H9 (cell line): ENCODE results near the gene PTGDR2. TPM values are rescaled to one million over a fixed set of nuclear protein-coding genes. Genes with fewer than 3 reads are reported as not detected.

ENCODE experiments used
- DNase-seq: peaks from one replicate; pipeline ENCODE4 v3.0.0-alpha.2; 2017
- H2AFZ ChIP-seq: one replicate; pipeline ENCODE4 v1.6.1; 2013; ENCODE audit warnings: mild to moderate bottlenecking, low read length, control low read depth, moderate library complexity
- H2AK5ac ChIP-seq: 2 replicates; pipeline ENCODE4 v1.6.1; 2013; ENCODE audit warnings: low read length, control low read depth, mixed read lengths; ENCODE audit not compliant: insufficient read length
- H2BK120ac ChIP-seq: one replicate; pipeline ENCODE4 v1.6.1; 2013; ENCODE audit warnings: low read depth, mild to moderate bottlenecking, low read length, control low read depth, inconsistent platforms; ENCODE audit not compliant: poor library complexity, severe bottlenecking
- H2BK12ac ChIP-seq: 2 replicates; pipeline ENCODE4 v1.6.1; 2013; ENCODE audit warnings: low read length, control low read depth, mixed read lengths, low read depth; ENCODE audit not compliant: insufficient read length
- H2BK15ac ChIP-seq: 2 replicates; pipeline ENCODE4 v1.6.1; 2013; ENCODE audit warnings: low read depth, low read length, control low read depth
- H2BK20ac ChIP-seq: one replicate; pipeline ENCODE4 v1.6.1; 2013; ENCODE audit warnings: low read depth, mild to moderate bottlenecking, low read length, control low read depth, inconsistent platforms; ENCODE audit not compliant: poor library complexity, severe bottlenecking
- H2BK5ac ChIP-seq: 2 replicates; pipeline ENCODE4 v1.6.1; 2013; ENCODE audit warnings: low read length, control low read depth, mixed read lengths; ENCODE audit not compliant: insufficient read length
- H3K14ac ChIP-seq: 2 replicates; pipeline ENCODE4 v1.6.1; 2013; ENCODE audit warnings: low read length, control low read depth; ENCODE audit not compliant: insufficient read depth
- H3K18ac ChIP-seq: 2 replicates; pipeline ENCODE4 v1.6.1; 2013; ENCODE audit warnings: low read depth, mild to moderate bottlenecking, mixed read lengths, low read length, control low read depth; ENCODE audit not compliant: insufficient read length
- H3K23ac ChIP-seq: 2 replicates; pipeline ENCODE4 v1.6.1; 2013; ENCODE audit warnings: low read length, control low read depth, mixed read lengths, low read depth; ENCODE audit not compliant: insufficient read length
- H3K23me2 ChIP-seq: 2 replicates; pipeline ENCODE4 v1.6.1; 2013; ENCODE audit warnings: low read depth, mild to moderate bottlenecking, mixed read lengths, low read length, control low read depth; ENCODE audit not compliant: insufficient read length, poor library complexity, severe bottlenecking
- H3K27ac ChIP-seq: 2 replicates; pipeline ENCODE4 v1.5.1; 2013; ENCODE audit warnings: low read length, control low read depth, mixed read lengths, low read depth; ENCODE audit not compliant: insufficient read length
- H3K27me3 ChIP-seq: 2 replicates; pipeline ENCODE4 v1.6.1; 2013; ENCODE audit warnings: low read length, control low read depth, inconsistent platforms; ENCODE audit not compliant: insufficient read depth
- H3K4ac ChIP-seq: 2 replicates; pipeline ENCODE4 v1.6.1; 2013; ENCODE audit warnings: low read depth, mild to moderate bottlenecking, control low read depth, inconsistent platforms, low read length, moderate library complexity
- H3K4me1 ChIP-seq: 2 replicates; pipeline ENCODE4 v1.6.1; 2013; ENCODE audit warnings: low read length, control low read depth, inconsistent platforms; ENCODE audit not compliant: insufficient read depth
- H3K4me2 ChIP-seq: 2 replicates; pipeline ENCODE4 v1.6.1; 2013; ENCODE audit warnings: low read length, control low read depth, mixed read lengths; ENCODE audit not compliant: insufficient read length, insufficient read depth
- H3K56ac ChIP-seq: 2 replicates; pipeline ENCODE4 v1.6.1; 2013; ENCODE audit warnings: low read depth, mild to moderate bottlenecking, mixed read lengths, low read length, control low read depth; ENCODE audit not compliant: insufficient read length
- H3K79me1 ChIP-seq: 2 replicates; pipeline ENCODE4 v1.6.1; 2013; ENCODE audit warnings: low read depth, mild to moderate bottlenecking, moderate library complexity, low read length, control low read depth, inconsistent platforms; ENCODE audit not compliant: insufficient read depth, poor library complexity, severe bottlenecking
- H3K79me2 ChIP-seq: 2 replicates; pipeline ENCODE4 v1.6.1; 2013; ENCODE audit warnings: low read length, control low read depth, inconsistent platforms; ENCODE audit not compliant: insufficient read depth
- H3K9ac ChIP-seq: 2 replicates; pipeline ENCODE4 v1.6.1; 2013; ENCODE audit warnings: low read length, control low read depth, mixed read lengths; ENCODE audit not compliant: insufficient read length; ENCODE audit errors: extremely low read depth
- H3K9me3 ChIP-seq: one replicate; pipeline ENCODE4 v1.6.1; 2013; ENCODE audit warnings: low read depth, low read length, inconsistent platforms; ENCODE audit not compliant: control insufficient read depth
- H3T11ph ChIP-seq: one replicate; pipeline ENCODE4 v1.6.1; 2013; ENCODE audit warnings: mild to moderate bottlenecking, low read length, control low read depth, inconsistent platforms
- H4K20me1 ChIP-seq: one replicate; pipeline ENCODE4 v1.6.1; 2013; ENCODE audit not compliant: control insufficient read depth, insufficient read length, insufficient read depth
- H4K5ac ChIP-seq: 2 replicates; pipeline ENCODE4 v1.6.1; 2013; ENCODE audit warnings: low read depth, mild to moderate bottlenecking, mixed read lengths, low read length, control low read depth; ENCODE audit not compliant: insufficient read length
- H4K8ac ChIP-seq: replicated peaks from 2 replicates; pipeline ENCODE4 v1.6.1; 2013; ENCODE audit warnings: low read length, control low read depth, mixed read lengths, low read depth; ENCODE audit not compliant: insufficient read length
- H4K91ac ChIP-seq: 2 replicates; pipeline ENCODE4 v1.6.1; 2013; ENCODE audit warnings: low read depth, mild to moderate bottlenecking, moderate library complexity, mixed read lengths, low read length, control low read depth; ENCODE audit not compliant: insufficient read length
- H3K27ac Mint-ChIP-seq, 3 experiments: 2 replicates in 2 of 3; 3 replicates in 1 of 3; pipeline ENCODE4 v1.8.0; 2020 to 2021; ENCODE audit warnings: mixed read lengths in 3 of 3, mild to moderate bottlenecking in 1 of 3, moderate library complexity in 1 of 3
- H3K27me3 Mint-ChIP-seq: 2 replicates; pipeline ENCODE4 v1.8.0; 2021; ENCODE audit warnings: low read depth, mild to moderate bottlenecking, moderate library complexity, mixed read lengths
- H3K36me3 Mint-ChIP-seq, 3 experiments: 2 replicates in 2 of 3; 3 replicates in 1 of 3; pipeline ENCODE4 v1.8.0; 2020 to 2021; ENCODE audit warnings: low read depth in 3 of 3, mixed read lengths in 3 of 3; ENCODE audit not compliant: insufficient read depth in 1 of 3
- H3K4me1 Mint-ChIP-seq, 2 experiments: 2 replicates each; pipeline ENCODE4 v1.8.0; 2020; ENCODE audit warnings: mixed read lengths in 2 of 2
- H3K4me3 Mint-ChIP-seq, 2 experiments: 2 replicates in 1 of 2; 3 replicates in 1 of 2; pipeline ENCODE4 v1.8.0; 2020 to 2021; ENCODE audit warnings: mild to moderate bottlenecking in 2 of 2, mixed read lengths in 2 of 2, moderate library complexity in 1 of 2
- H3K9me3 Mint-ChIP-seq, 2 experiments: 2 replicates in 1 of 2; 3 replicates in 1 of 2; pipeline ENCODE4 v1.8.0; 2020; ENCODE audit warnings: mild to moderate bottlenecking in 2 of 2, mixed read lengths in 2 of 2, moderate library complexity in 1 of 2
- WGBS: extraction: QIAGEN DNeasy Blood & Tissue Kit; methylation state at CpG from one replicate; pipeline ENCODE4 v1.1.7; 2013; ENCODE audit warnings: missing lambda C conversion rate, low lambda C conversion rate, mixed read lengths; ENCODE audit not compliant: insufficient read length; ENCODE audit errors: extremely low coverage; 5-methylcytosine and 5-hydroxymethylcytosine counted together
- total RNA-seq: library from RNA; stranded (reverse); gene quantifications from 2 replicates; pipeline ENCODE4 v1.2.1, GENCODE V29; 2021
- TF ChIP-seq, protein P1 (sequence below): fragments of 200-600 bp; sonication (generic); conservative IDR thresholded peaks from 3 replicates; pipeline ENCODE4 v1.8.0; 2021; ENCODE audit warnings: antibody characterized with exemption, mild to moderate bottlenecking

PTGDR2 gene
- total RNA-seq, 1 experiment from 2014 or later = not detected

DNA sequence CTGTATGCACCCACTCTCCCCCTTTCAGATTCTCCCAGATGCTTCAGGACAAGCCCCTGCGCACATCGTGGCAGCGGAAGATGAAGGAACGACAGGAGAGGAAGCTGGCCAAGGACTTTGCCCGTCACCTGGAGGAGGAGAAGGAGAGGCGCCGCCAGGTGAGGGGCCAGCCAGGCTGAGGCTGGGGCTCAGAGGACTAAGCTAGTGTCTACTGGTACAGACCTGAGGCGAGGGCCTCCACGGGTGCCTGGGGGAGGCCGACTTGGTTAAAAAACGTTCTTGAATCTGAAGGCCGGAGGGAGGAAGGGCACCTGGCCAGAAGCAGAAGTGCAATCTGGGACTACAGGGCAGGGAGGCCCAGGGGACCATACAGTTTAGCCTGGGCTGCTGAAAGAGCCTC is 7.9 kb downstream of the PTGDR2 start:
- no peak overlapping the region for H3K27ac Mint-ChIP-seq
- no peak overlapping the region for H3K4me3 Mint-ChIP-seq
- no peak overlapping the region for H3K4ac ChIP-seq
- H3K4me2 ChIP-seq = no peak overlapping the region
- no peaks in the 10 kb centered on the region for H3K79me1 ChIP-seq
- H3K18ac ChIP-seq = no peak overlapping the region
- H3T11ph ChIP-seq = no peak overlapping the region
- no peaks in the 10 kb centered on the region for H4K20me1 ChIP-seq
- no peak overlapping the region for H2AK5ac ChIP-seq
- H3K79me2 ChIP-seq = peaks cover 21% of the 10 kb centered on the region; the same call in 1 of the 2 replicates
- H2BK12ac ChIP-seq = no peak overlapping the region
- H3K27ac ChIP-seq = no peak overlapping the region
- no peaks in the 10 kb centered on the region; the same call in 1 of the 2 replicates for H3K27me3 Mint-ChIP-seq
- no peak overlapping the region for H3K56ac ChIP-seq
- no peak overlapping the region for H2AFZ ChIP-seq
- H3K23ac ChIP-seq = no peak overlapping the region
- no peak overlapping the region for H2BK120ac ChIP-seq
- H3K4me1 ChIP-seq = peaks cover 4% of the 10 kb centered on the region; the same call in 1 of the 2 replicates
- H3K36me3 Mint-ChIP-seq = peaks cover 43 to 76% (median 54%) of the 10 kb centered on the region in 3 experiments
- no peaks in the 10 kb centered on the region for H3K9me3 ChIP-seq
- H3K27me3 ChIP-seq = no peaks in the 10 kb centered on the region
- no peak overlapping the region for H3K14ac ChIP-seq
- no peak overlapping the region for H4K8ac ChIP-seq
- no peak overlapping the region for H3K9ac ChIP-seq
- H2BK5ac ChIP-seq = no peak overlapping the region
- H3K4me1 Mint-ChIP-seq = peaks cover 24 to 25% of the 10 kb centered on the region in 2 experiments
- H4K91ac ChIP-seq = no peak overlapping the region
- no peaks in the 10 kb centered on the region for H3K9me3 Mint-ChIP-seq
- peaks cover 6% of the 10 kb centered on the region for H3K23me2 ChIP-seq
- no CpG with 5 or more reads among the region's 12 CpGs for WGBS
- DNase-seq = no peak
- no peak overlapping the region for H2BK15ac ChIP-seq
- TF ChIP-seq, protein P1, sequence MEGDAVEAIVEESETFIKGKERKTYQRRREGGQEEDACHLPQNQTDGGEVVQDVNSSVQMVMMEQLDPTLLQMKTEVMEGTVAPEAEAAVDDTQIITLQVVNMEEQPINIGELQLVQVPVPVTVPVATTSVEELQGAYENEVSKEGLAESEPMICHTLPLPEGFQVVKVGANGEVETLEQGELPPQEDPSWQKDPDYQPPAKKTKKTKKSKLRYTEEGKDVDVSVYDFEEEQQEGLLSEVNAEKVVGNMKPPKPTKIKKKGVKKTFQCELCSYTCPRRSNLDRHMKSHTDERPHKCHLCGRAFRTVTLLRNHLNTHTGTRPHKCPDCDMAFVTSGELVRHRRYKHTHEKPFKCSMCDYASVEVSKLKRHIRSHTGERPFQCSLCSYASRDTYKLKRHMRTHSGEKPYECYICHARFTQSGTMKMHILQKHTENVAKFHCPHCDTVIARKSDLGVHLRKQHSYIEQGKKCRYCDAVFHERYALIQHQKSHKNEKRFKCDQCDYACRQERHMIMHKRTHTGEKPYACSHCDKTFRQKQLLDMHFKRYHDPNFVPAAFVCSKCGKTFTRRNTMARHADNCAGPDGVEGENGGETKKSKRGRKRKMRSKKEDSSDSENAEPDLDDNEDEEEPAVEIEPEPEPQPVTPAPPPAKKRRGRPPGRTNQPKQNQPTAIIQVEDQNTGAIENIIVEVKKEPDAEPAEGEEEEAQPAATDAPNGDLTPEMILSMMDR = no peak
- no peak overlapping the region for H4K5ac ChIP-seq
- no peak overlapping the region for H2BK20ac ChIP-seq
